HG02588 (cell line): ENCODE measurements around the gene MMRN2.

Source experiments
- ATAC-seq: cut with Tn5 transposase; IDR thresholded peaks from one replicate; pipeline ENCODE4 v1.9.1; 2021; ENCODE audit warnings: mild to moderate bottlenecking, moderate library complexity; ENCODE audit not compliant: unreplicated experiment

MMRN2 gene

GRCh38 chr10:86969421-86970041, 12.1 kb upstream of the MMRN2 start:
- ATAC-seq: no peak

- ATAC-seq: no peak
Measured at GRCh38 chr10:86968994-86969355, 11.6 kb upstream of the MMRN2 start.

- no peak for ATAC-seq
Measured at GRCh38 chr10:86968271-86968993, 11.0 kb upstream of the MMRN2 start, which contains the start of gene ADIRF. TSS of gene ADIRF (plus strand) at chr10:86968482. CDS start at chr10:86968545, 63 bp downstream.

- ATAC-seq: no peak
Measured at GRCh38 chr10:86967481-86967941, 10.1 kb upstream of the MMRN2 start.

GRCh38 chr10:86965986-86966654, 8.7 kb upstream of the MMRN2 start:
- ATAC-seq: no peak

- no peak for ATAC-seq
Measured at GRCh38 chr10:86964847-86965190, 7.4 kb upstream of the MMRN2 start.

GRCh38 chr10:86964061-86964846, 6.8 kb upstream of the MMRN2 start:
- no peak for ATAC-seq

GRCh38 chr10:86963341-86963919, 6.0 kb upstream of the MMRN2 start:
- ATAC-seq: no peak

GRCh38 chr10:86962981-86963310, 5.5 kb upstream of the MMRN2 start:
- ATAC-seq: no peak

GRCh38 chr10:86962136-86962980, 4.9 kb upstream of the MMRN2 start:
- no peak for ATAC-seq

- ATAC-seq: no peak
Measured at GRCh38 chr10:86961481-86962091, 4.2 kb upstream of the MMRN2 start.

- no peak for ATAC-seq
Measured at GRCh38 chr10:86960863-86961434, 3.5 kb upstream of the MMRN2 start.

GRCh38 chr10:86960003-86960862, 2.8 kb upstream of the MMRN2 start:
- peak; percentile 63 for ATAC-seq

- no peak for ATAC-seq
Measured at GRCh38 chr10:86959737-86960002, 2.3 kb upstream of the MMRN2 start.

GRCh38 chr10:86958901-86959736, 1.7 kb upstream of the MMRN2 start:
- no peak for ATAC-seq

GRCh38 chr10:86958116-86958900, 893 bp upstream of the MMRN2 start, which contains the start of gene SNCG:
TSS of gene SNCG (plus strand) at chr10:86958599. CDS start at chr10:86958698, 99 bp downstream.
- ATAC-seq: no peak
